Measurements from ENCODE around the gene CAPN13. TPM values are rescaled to one million over a fixed set of nuclear protein-coding genes. Genes with fewer than 3 reads are reported as not detected.
A peak's percentile ranks its signal among the peaks of the same experiment; 100 is the strongest.

The CAPN13 gene
- total and polyA plus RNA-seq, 2 donors (not counting 3 experiments of a cell fraction or from before 2014, with no cell fraction given) = not detected

- FAIRE-seq (no peak), DNase-seq (ENCODE audit: low read depth, low spot score) (no peak)
- ChIA-PET POLR2A (no interaction called here), CTCF (interaction anchor here (0.6 to 12.9 kb wide), 3 partner anchors 495 to 541 kb away, joined by 3 to 542 read pairs (median 137); no protein-coding TSS in a partner anchor)
- TF ChIP-seq MAX (IDR thresholded peaks at IDR 0.05; ENCODE audit: insufficient read depth, insufficient read length) = no peak
- no peaks in the 10 kb centered on the region for H3K4me1 ChIP-seq (ENCODE audit: control insufficient read depth, extremely low read depth, insufficient read depth, low read length)
- no peaks in the 10 kb centered on the region for H3K9me1 ChIP-seq (replicated peaks; ENCODE audit: control insufficient read depth, extremely low read depth, insufficient read depth, low read length)
- H3K79me2 ChIP-seq (ENCODE audit: control insufficient read depth, insufficient read depth, low read length) = no peaks in the 10 kb centered on the region
- dilution Hi-C loops (cut with MboI; ENCODE audit: extremely low pct_ligation_motif_present, low sequenced_read_pairs) = loop anchor here (25.0 kb wide), 1 partner anchor 630 kb away; no protein-coding TSS in a partner anchor
- no peak overlapping the region for H3K9ac ChIP-seq (replicated peaks; ENCODE audit: extremely low read depth, insufficient read depth, low read length)
- H3K4me3 ChIP-seq (replicated peaks in 1 of 3; ENCODE audit: insufficient read depth in 1 of 3, low read depth in 1 of 3, low read length in 3 of 3) = no peak overlapping the region
- no peak overlapping the region for H2AFZ ChIP-seq (ENCODE audit: low read depth, low read length)
- no peaks in the 10 kb centered on the region for H4K20me1 ChIP-seq (replicated peaks; ENCODE audit: control insufficient read depth, extremely low read depth, insufficient read depth, low read length)
- intact Hi-C loops (cut with micrococcal nuclease) = loop anchor here (1.0 to 2.0 kb wide), 3 partner anchors 499 to 617 kb away; no protein-coding TSS in a partner anchor
- H3K9me3 ChIP-seq (replicated peaks; ENCODE audit: control insufficient read depth, insufficient read depth, low read length) = no peaks in the 10 kb centered on the region
- no peak overlapping the region for H3K4me2 ChIP-seq (ENCODE audit: insufficient read depth, low read length)
- no peaks in the 10 kb centered on the region for H3K36me3 ChIP-seq (ENCODE audit: control insufficient read depth in 2 of 2, extremely low read depth in 1 of 2, insufficient read depth in 2 of 2, low read length in 2 of 2)
- no peak overlapping the region for H3K27ac ChIP-seq (ENCODE audit: insufficient read depth, low read depth, low read length)
- no TSS peak for BruUV-seq (replicated peaks)
- H3K27me3 ChIP-seq (ENCODE audit: control insufficient read depth in 2 of 2, insufficient read depth in 2 of 2, low read length in 2 of 2) = no peaks in the 10 kb centered on the region
Observed at GRCh38 chr2:30707304-30707903, 99.8 kb downstream of the CAPN13 start.

- CTCF ChIA-PET = interaction anchor here (0.9 to 12.9 kb wide), 5 partner anchors 9 to 559 kb away, joined by 3 to 542 read pairs (median 6); no protein-coding TSS in a partner anchor
- Histone ChIP-seq H3K27ac (ENCODE audit: insufficient read depth, low read depth, low read length) (no peak overlapping the region), H2AFZ (ENCODE audit: low read depth, low read length) (no peak overlapping the region), H3K4me3 (replicated peaks in 1 of 3; ENCODE audit: insufficient read depth in 1 of 3, low read depth in 1 of 3, low read length in 3 of 3) (no peak overlapping the region), H3K9me1 (replicated peaks; ENCODE audit: control insufficient read depth, extremely low read depth, insufficient read depth, low read length) (no peaks in the 10 kb centered on the region), H3K79me2 (ENCODE audit: control insufficient read depth, insufficient read depth, low read length) (no peaks in the 10 kb centered on the region), H3K36me3 (ENCODE audit: control insufficient read depth in 2 of 2, extremely low read depth in 1 of 2, insufficient read depth in 2 of 2, low read length in 2 of 2) (no peaks in the 10 kb centered on the region), H3K9me3 (replicated peaks; ENCODE audit: control insufficient read depth, insufficient read depth, low read length) (peaks cover 2% of the 10 kb centered on the region), H4K20me1 (replicated peaks; ENCODE audit: control insufficient read depth, extremely low read depth, insufficient read depth, low read length) (no peaks in the 10 kb centered on the region), H3K4me2 (ENCODE audit: insufficient read depth, low read length) (no peak overlapping the region), H3K27me3 (ENCODE audit: control insufficient read depth in 2 of 2, insufficient read depth in 2 of 2, low read length in 2 of 2) (no peaks in the 10 kb centered on the region), H3K4me1 (ENCODE audit: control insufficient read depth, extremely low read depth, insufficient read depth, low read length) (no peaks in the 10 kb centered on the region), H3K9ac (replicated peaks; ENCODE audit: extremely low read depth, insufficient read depth, low read length) (no peak overlapping the region)
- BruUV-seq (replicated peaks) = no TSS peak
- no peak for TF ChIP-seq MAX (IDR thresholded peaks at IDR 0.05; ENCODE audit: insufficient read depth, insufficient read length)
- TF ChIP-seq FOS (IDR thresholded peaks at IDR 0.05; ENCODE audit: borderline replicate concordance, insufficient read depth, low read length) = no peak
- TF ChIP-seq CTCF (IDR thresholded peaks at IDR 0.05; ENCODE audit: extremely low read depth in 1 of 2, insufficient read depth in 1 of 2, low read depth in 1 of 2, low read length in 2 of 2) = peak; percentile 53 to 64
- no peak for TF ChIP-seq MYC (IDR thresholded peaks at IDR 0.05; ENCODE audit: low read depth, low read length)
- no peak for TF ChIP-seq POLR2AphosphoS5 (IDR thresholded peaks at IDR 0.05; ENCODE audit: insufficient read depth, low read depth, low read length)
- no peak for TF ChIP-seq EZH2 (IDR thresholded peaks at IDR 0.05; ENCODE audit: borderline replicate concordance, low read depth, low read length, severe bottlenecking)
- TF ChIP-seq JUN (IDR thresholded peaks at IDR 0.05; ENCODE audit: borderline replicate concordance, insufficient read depth, insufficient read length, low read depth) = no peak
- DNase-seq (ENCODE audit: low read depth, low spot score) (peak; percentile 40), FAIRE-seq (peak; percentile 49)
- dilution Hi-C loops (cut with MboI; ENCODE audit: extremely low pct_ligation_motif_present, low sequenced_read_pairs) (loop anchor here (25.0 kb wide), 1 partner anchor 631 kb away; no protein-coding TSS in a partner anchor), intact Hi-C loops (cut with micrococcal nuclease) (loop anchor here (1.0 to 2.0 kb wide), 3 partner anchors 498 to 616 kb away; no protein-coding TSS in a partner anchor)
- POLR2A ChIA-PET = no interaction called here
Observed at GRCh38 chr2:30706534-30707303, 100.5 kb downstream of the CAPN13 start.

Measured in endothelial cell of umbilical vein (primary cell).